Kidney (tissue), 22 donors: ENCODE measurements around the gene ATL3. TPM values are rescaled to one million over a fixed set of nuclear protein-coding genes. Genes with fewer than 3 reads are reported as not detected.

ENCODE experiments used
- DNase-seq, 5 donors: peaks; one replicate each; pipeline ENCODE4 v3.0.0-alpha.2; 2013 to 2020
- FAIRE-seq: peaks from 2 replicates; lab custom pipeline; 2012; peaks lifted over from hg19 to GRCh38; lab: Jason Lieb, UNC
- H3K27ac ChIP-seq, 2 donors: one replicate each; pipeline ENCODE4 v1.7.0; 2013; ENCODE audit warnings: low read depth in 2 of 2, low read length in 2 of 2, inconsistent platforms in 1 of 2
- H3K27me3 ChIP-seq: one replicate; pipeline ENCODE4 v1.7.1; 2013; ENCODE audit warnings: low read length, inconsistent platforms; ENCODE audit not compliant: control insufficient read depth, insufficient read depth
- H3K36me3 ChIP-seq, 3 donors: one replicate each; pipeline versions ENCODE4 v1.7.0 to v1.7.1; 2013; ENCODE audit warnings: low read length in 3 of 3, control low read depth in 1 of 3, inconsistent platforms in 1 of 3; ENCODE audit not compliant: insufficient read depth in 3 of 3, control insufficient read depth in 2 of 3
- H3K4me1 ChIP-seq, 3 donors: one replicate each; pipeline versions ENCODE4 v1.7.0 to v1.7.1; 2013; ENCODE audit warnings: low read length in 3 of 3, inconsistent platforms in 1 of 3, low read depth in 1 of 3; ENCODE audit not compliant: control insufficient read depth in 2 of 3, insufficient read depth in 2 of 3
- H3K4me3 ChIP-seq, 3 donors: one replicate each; pipeline versions ENCODE4 v1.7.0 to v1.8.1; 2013; ENCODE audit warnings: low read length in 3 of 3, control low read depth in 1 of 3, inconsistent platforms in 1 of 3
- H3K9ac ChIP-seq, 3 donors: one replicate each; pipeline versions ENCODE4 v1.7.0 to v1.7.1; 2013; ENCODE audit warnings: low read length in 3 of 3, control low read depth in 1 of 3, inconsistent platforms in 1 of 3
- H3K9me3 ChIP-seq, 3 donors: one replicate each; pipeline versions ENCODE4 v1.7.0 to v1.7.1; 2013; ENCODE audit warnings: low read length in 3 of 3, control low read depth in 1 of 3, inconsistent platforms in 1 of 3; ENCODE audit not compliant: control insufficient read depth in 2 of 3, insufficient read depth in 1 of 3
- intact Hi-C: fragments of 100-400 bp; cut with DNase I; formaldehyde crosslinking; loops from one replicate; pipeline ENCODE4 v1.11.1; 2022
- long read RNA-seq, 10 donors: library from polyadenylated mRNA in 1 of 10; unstranded in 1 of 10; transcript quantifications; one replicate each; pipeline ENCODE4 v2.0.0 and lab custom pipeline, GENCODE V29; 2021 to 2026
- polyA plus RNA-seq: library from polyadenylated mRNA; stranded (reverse); fragments of 350-450 nt; fragmentation: Illumina TruSeq; extraction: RNeasy Lipid Tissue Mini Kit (QIAGEN cat#74804); gene quantifications from one replicate; pipeline ENCODE4 v1.2.3, GENCODE V29; 2014; ENCODE audit warnings: low read depth, low replicate concordance; ENCODE audit not compliant: insufficient read depth
- total RNA-seq: library from RNA; stranded (reverse); fragmentation: NEBNext Ultra II Directional; extraction: Animal tissue kit (Norgen Biotek cat#: 25700); gene quantifications from one replicate; pipeline ENCODE4 v1.2.1, GENCODE V29; 2021
- TF ChIP-seq, protein P1 (sequence below): IDR thresholded peaks from 3 replicates; pipeline ENCODE4 v1.5.1; 2012; ENCODE audit warnings: mild to moderate bottlenecking, moderate library complexity, borderline replicate concordance; ENCODE audit not compliant: insufficient read depth; ENCODE audit errors: extremely low read depth
- donor health status: control.
- donor health status: control.
- donor health status: control.
- donor health status: control.
- donor health status: control.
- donor health status: DM: yes; HTN: yes; CAD: no.
- donor health status: Normal renal cell carcinoma (clear cell type).

Gene ATL3
- total RNA-seq (78.3 TPM), polyA plus RNA-seq (11.4 TPM)
- long read RNA-seq, donor 1, full-length matches to known transcripts: 1 of 1 reads
- long read RNA-seq, donor 1, partial matches to known transcripts: 0 of 1 reads
- long read RNA-seq, donor 1, other reads (novel, unspliced or antisense): 0 of 1 reads
- long read RNA-seq, donor 2, full-length matches to known transcripts: 1 of 1 reads
- long read RNA-seq, donor 2, partial matches to known transcripts: 0 of 1 reads
- long read RNA-seq, donor 2, other reads (novel, unspliced or antisense): 0 of 1 reads
- long read RNA-seq, donor 3: 0 reads
- long read RNA-seq, donor 4, full-length matches to known transcripts: 1 of 1 reads
- long read RNA-seq, donor 4, partial matches to known transcripts: 0 of 1 reads
- long read RNA-seq, donor 4, other reads (novel, unspliced or antisense): 0 of 1 reads
- long read RNA-seq, donor 5: 0 reads
- long read RNA-seq, donor 6, full-length matches to known transcripts: 1 of 1 reads
- long read RNA-seq, donor 6, partial matches to known transcripts: 0 of 1 reads
- long read RNA-seq, donor 6, other reads (novel, unspliced or antisense): 0 of 1 reads
- long read RNA-seq, donor 7, full-length matches to known transcripts: 11 of 26 reads
- long read RNA-seq, donor 7, partial matches to known transcripts: 4 of 26 reads
- long read RNA-seq, donor 7, other reads (novel, unspliced or antisense): 11 of 26 reads
- long read RNA-seq, donor 8: 0 reads
- long read RNA-seq, donor 9, full-length matches to known transcripts: 1 of 1 reads
- long read RNA-seq, donor 9, partial matches to known transcripts: 0 of 1 reads
- long read RNA-seq, donor 9, other reads (novel, unspliced or antisense): 0 of 1 reads
- long read RNA-seq, donor 10: 0 reads

GRCh38 chr11:63671322-63672155 lies at the start of gene ATL3:
Gene ATL3 (minus strand): TSS chr11:63671376. CDS start chr11:63671335, 41 bp downstream.
- peak within 1 kb of the TSS; percentile 34 to 76 (median 41) for H3K9ac ChIP-seq
- peak within 1 kb of the TSS; percentile 93 to 96 for H3K27ac ChIP-seq
- no peaks in the 10 kb centered on the region for H3K36me3 ChIP-seq
- H3K9me3 ChIP-seq: no peaks in the 10 kb centered on the region
- peak within 1 kb of the TSS; percentile 56 to 78 (median 72) for H3K4me3 ChIP-seq
- intact Hi-C loops: no loop called here
- H3K4me1 ChIP-seq: peaks cover 0 to 13% (median 10%) of the 10 kb centered on the region in 3 donors
- DNase-seq (peak; percentile 96 to 99 (median 97)), FAIRE-seq (no peak)
- H3K27me3 ChIP-seq: no peaks in the 10 kb centered on the region
- TF ChIP-seq, protein P1, sequence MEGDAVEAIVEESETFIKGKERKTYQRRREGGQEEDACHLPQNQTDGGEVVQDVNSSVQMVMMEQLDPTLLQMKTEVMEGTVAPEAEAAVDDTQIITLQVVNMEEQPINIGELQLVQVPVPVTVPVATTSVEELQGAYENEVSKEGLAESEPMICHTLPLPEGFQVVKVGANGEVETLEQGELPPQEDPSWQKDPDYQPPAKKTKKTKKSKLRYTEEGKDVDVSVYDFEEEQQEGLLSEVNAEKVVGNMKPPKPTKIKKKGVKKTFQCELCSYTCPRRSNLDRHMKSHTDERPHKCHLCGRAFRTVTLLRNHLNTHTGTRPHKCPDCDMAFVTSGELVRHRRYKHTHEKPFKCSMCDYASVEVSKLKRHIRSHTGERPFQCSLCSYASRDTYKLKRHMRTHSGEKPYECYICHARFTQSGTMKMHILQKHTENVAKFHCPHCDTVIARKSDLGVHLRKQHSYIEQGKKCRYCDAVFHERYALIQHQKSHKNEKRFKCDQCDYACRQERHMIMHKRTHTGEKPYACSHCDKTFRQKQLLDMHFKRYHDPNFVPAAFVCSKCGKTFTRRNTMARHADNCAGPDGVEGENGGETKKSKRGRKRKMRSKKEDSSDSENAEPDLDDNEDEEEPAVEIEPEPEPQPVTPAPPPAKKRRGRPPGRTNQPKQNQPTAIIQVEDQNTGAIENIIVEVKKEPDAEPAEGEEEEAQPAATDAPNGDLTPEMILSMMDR: peak; percentile 14

GRCh38 chr11:63720611-63721010 lies 49.4 kb upstream of the ATL3 start:
- TF ChIP-seq, protein P1: no peak
- no peaks in the 10 kb centered on the region for H3K36me3 ChIP-seq
- no peaks in the 10 kb centered on the region for H3K9me3 ChIP-seq
- no peaks in the 10 kb centered on the region for H3K27me3 ChIP-seq
- DNase-seq (no peak), FAIRE-seq (no peak)
- H3K4me3 ChIP-seq: no peak overlapping the region
- H3K9ac ChIP-seq: no peak overlapping the region
- no peaks in the 10 kb centered on the region for H3K4me1 ChIP-seq
- intact Hi-C loops: no loop called here
- no peak overlapping the region for H3K27ac ChIP-seq

DNA sequence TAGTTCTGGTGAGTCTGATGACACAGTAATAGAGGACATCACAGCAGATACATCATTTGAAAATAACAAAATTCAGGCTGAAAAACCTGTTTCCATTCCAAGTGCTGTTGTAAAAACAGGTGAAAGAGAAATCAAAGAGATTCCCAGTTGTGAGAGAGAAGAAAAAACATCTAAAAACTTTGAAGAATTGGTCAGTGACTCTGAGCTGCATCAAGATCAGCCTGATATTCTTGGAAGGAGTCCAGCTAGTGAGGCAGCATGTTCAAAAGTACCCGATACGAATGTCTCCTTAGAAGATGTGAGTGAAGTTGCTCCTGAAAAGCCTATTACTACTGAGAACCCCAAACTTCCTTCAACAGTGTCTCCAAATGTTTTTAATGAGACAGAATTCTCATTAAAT lies 48.8 kb upstream of the ATL3 start:
- H3K4me1 ChIP-seq: no peaks in the 10 kb centered on the region
- DNase-seq: no peak
- no peaks in the 10 kb centered on the region for H3K9me3 ChIP-seq
- H3K27ac ChIP-seq: no peak overlapping the region
- H3K27me3 ChIP-seq: no peaks in the 10 kb centered on the region
- no peak for FAIRE-seq
- intact Hi-C loops: no loop called here
- H3K9ac ChIP-seq: no peak overlapping the region
- no peaks in the 10 kb centered on the region for H3K36me3 ChIP-seq
- TF ChIP-seq, protein P1: no peak
- no peak overlapping the region for H3K4me3 ChIP-seq
